Measurements from ENCODE around the gene SPEM3.
A peak's percentile ranks its signal among the peaks of the same experiment; 100 is the strongest.

SPEM3 gene

GRCh38 chr17:7393613-7394451 is 34.8 kb upstream of the SPEM3 start:
- no peaks in the 10 kb centered on the region for H3K79me2 ChIP-seq (ENCODE audit: insufficient read depth, low read length)
- H3K9ac ChIP-seq (ENCODE audit: low read depth, low read length): peak overlapping the region; percentile 76
- TF ChIP-seq EZH2 (IDR thresholded peaks at IDR 0.05; ENCODE audit: borderline replicate concordance, low read depth, low read length, severe bottlenecking) (no peak), CTCF (IDR thresholded peaks at IDR 0.05; ENCODE audit: borderline replicate concordance, extremely low read depth, low read length, poor library complexity, severe bottlenecking) (peak; percentile 39)
- no peaks in the 10 kb centered on the region for H3K36me3 ChIP-seq (ENCODE audit: insufficient read depth, low read length)
- peak overlapping the region; percentile 38 to 79; a peak in 3 of 4 replicates for H3K4me3 ChIP-seq (ENCODE audit: low read depth in 1 of 2, low read length in 2 of 2)
- H3K27me3 ChIP-seq (ENCODE audit: insufficient read depth, low read length, poor library complexity): no peaks in the 10 kb centered on the region
- H3K4me2 ChIP-seq (ENCODE audit: insufficient read depth, low read length): peak overlapping the region; percentile 85
- H2AFZ ChIP-seq (ENCODE audit: low read depth, low read length): peak overlapping the region; percentile 81
- DNase-seq (peak; percentile 49), ATAC-seq (ENCODE audit: insufficient read depth, low read depth) (peak; percentile 51)
- no peaks in the 10 kb centered on the region for H3K9me3 ChIP-seq (ENCODE audit: insufficient read depth, low read length, severe bottlenecking)
- no peaks in the 10 kb centered on the region for H4K20me1 ChIP-seq (ENCODE audit: insufficient read depth, low read length)
- peaks cover 20% of the 10 kb centered on the region for H3K4me1 ChIP-seq (ENCODE audit: insufficient read depth, low read length)
- H3K27ac ChIP-seq (ENCODE audit: low read length): peak overlapping the region; percentile 31

GRCh38 chr17:7394452-7395191 is 34.0 kb upstream of the SPEM3 start, which contains the start of gene PLSCR3:
Gene PLSCR3, minus strand, starts transcription at chr17:7394525. Its CDS starts 415 bp downstream, at chr17:7394110.
- H3K4me2 ChIP-seq (ENCODE audit: insufficient read depth, low read length): peak within 1 kb of the TSS; percentile 85
- ATAC-seq (ENCODE audit: insufficient read depth, low read depth): peak; percentile 91
- no peaks in the 10 kb centered on the region for H3K36me3 ChIP-seq (ENCODE audit: insufficient read depth, low read length)
- H3K9me3 ChIP-seq (ENCODE audit: insufficient read depth, low read length, severe bottlenecking): no peaks in the 10 kb centered on the region
- H3K79me2 ChIP-seq (ENCODE audit: insufficient read depth, low read length): no peaks in the 10 kb centered on the region
- peaks cover 20% of the 10 kb centered on the region for H3K4me1 ChIP-seq (ENCODE audit: insufficient read depth, low read length)
- peak within 1 kb of the TSS; percentile 81 for H2AFZ ChIP-seq (ENCODE audit: low read depth, low read length)
- H3K27me3 ChIP-seq (ENCODE audit: insufficient read depth, low read length, poor library complexity): no peaks in the 10 kb centered on the region
- no peaks in the 10 kb centered on the region for H4K20me1 ChIP-seq (ENCODE audit: insufficient read depth, low read length)
- peak within 1 kb of the TSS; percentile 76 for H3K9ac ChIP-seq (ENCODE audit: low read depth, low read length)
- TF ChIP-seq CTCF (IDR thresholded peaks at IDR 0.05; ENCODE audit: borderline replicate concordance, extremely low read depth, low read length, poor library complexity, severe bottlenecking): peak; percentile 41
- TF ChIP-seq EZH2 (IDR thresholded peaks at IDR 0.05; ENCODE audit: borderline replicate concordance, low read depth, low read length, severe bottlenecking): no peak
- H3K27ac ChIP-seq (ENCODE audit: low read length): peak within 1 kb of the TSS; percentile 75
- H3K4me3 ChIP-seq (ENCODE audit: low read depth in 1 of 2, low read length in 2 of 2): peak within 1 kb of the TSS; percentile 38 to 79; a peak in 3 of 4 replicates
- DNase-seq: peak; percentile 83

GRCh38 chr17:7396147-7396546 is 32.5 kb upstream of the SPEM3 start:
- no peak overlapping the region for H3K4me2 ChIP-seq (ENCODE audit: insufficient read depth, low read length)
- no peak overlapping the region for H2AFZ ChIP-seq (ENCODE audit: low read depth, low read length)
- no peaks in the 10 kb centered on the region for H3K27me3 ChIP-seq (ENCODE audit: insufficient read depth, low read length, poor library complexity)
- H3K36me3 ChIP-seq (ENCODE audit: insufficient read depth, low read length): no peaks in the 10 kb centered on the region
- no peak overlapping the region for H3K27ac ChIP-seq (ENCODE audit: low read length)
- no peak overlapping the region for H3K9ac ChIP-seq (ENCODE audit: low read depth, low read length)
- H3K79me2 ChIP-seq (ENCODE audit: insufficient read depth, low read length): no peaks in the 10 kb centered on the region
- no peak overlapping the region for H3K4me3 ChIP-seq (ENCODE audit: low read depth in 1 of 2, low read length in 2 of 2)
- H3K9me3 ChIP-seq (ENCODE audit: insufficient read depth, low read length, severe bottlenecking): no peaks in the 10 kb centered on the region
- TF ChIP-seq CTCF (IDR thresholded peaks at IDR 0.05; ENCODE audit: borderline replicate concordance, extremely low read depth, low read length, poor library complexity, severe bottlenecking): no peak
- TF ChIP-seq EZH2 (IDR thresholded peaks at IDR 0.05; ENCODE audit: borderline replicate concordance, low read depth, low read length, severe bottlenecking): no peak
- H4K20me1 ChIP-seq (ENCODE audit: insufficient read depth, low read length): no peaks in the 10 kb centered on the region
- H3K4me1 ChIP-seq (ENCODE audit: insufficient read depth, low read length): peaks cover 20% of the 10 kb centered on the region
- ATAC-seq (ENCODE audit: insufficient read depth, low read depth) (no peak), DNase-seq (no peak)

Measured in DND-41 (cell line).